Natural killer cell (primary cell): ENCODE data around the gene AKAP5. TPM values are rescaled to one million over a fixed set of nuclear protein-coding genes. Genes with fewer than 3 reads are reported as not detected.

ENCODE experiments used
- ATAC-seq, 3 donors: fragments of 150-1000 bp in 2 of 3; fragments of 200-7000 bp in 1 of 3; cut with Tn5 transposase; 1 replicate in 1 of 3; 2 replicates in 2 of 3; pipeline ENCODE4 v1.10.0; 2021; ENCODE audit warnings: mild to moderate bottlenecking in 2 of 3, moderate library complexity in 2 of 3
- DNase-seq, 2 donors: peaks; one replicate each; pipeline versions ENCODE4 v3.0.0 to v3.0.0-alpha.2; 2013 to 2021; ENCODE audit warnings: mixed read lengths in 1 of 2
- H3K27ac ChIP-seq: one replicate; pipeline ENCODE4 v1.5.1; 2013; ENCODE audit warnings: mild to moderate bottlenecking, low read length
- H3K27me3 ChIP-seq: one replicate; pipeline ENCODE4 v1.6.1; 2013; ENCODE audit warnings: low read length; ENCODE audit not compliant: control insufficient read depth, insufficient read depth
- H3K36me3 ChIP-seq: one replicate; pipeline ENCODE4 v1.6.1; 2013; ENCODE audit warnings: low read length; ENCODE audit not compliant: control insufficient read depth, insufficient read depth
- H3K4me1 ChIP-seq: one replicate; pipeline ENCODE4 v1.6.1; 2013; ENCODE audit warnings: low read length; ENCODE audit not compliant: control insufficient read depth, insufficient read depth
- H3K4me3 ChIP-seq: one replicate; pipeline ENCODE4 v1.5.1; 2013; ENCODE audit warnings: low read length
- H3K9me3 ChIP-seq: one replicate; pipeline ENCODE4 v1.6.1; 2013; ENCODE audit warnings: low read length; ENCODE audit not compliant: control insufficient read depth, insufficient read depth
- H3K27ac Mint-ChIP-seq, 2 donors: one replicate each; pipeline ENCODE4 v1.8.0; 2022; ENCODE audit warnings: mild to moderate bottlenecking in 2 of 2, mixed read lengths in 2 of 2, moderate library complexity in 1 of 2
- H3K27me3 Mint-ChIP-seq, 2 donors: one replicate each; pipeline ENCODE4 v1.8.0; 2022; ENCODE audit warnings: low read depth in 2 of 2, mixed read lengths in 2 of 2
- H3K36me3 Mint-ChIP-seq: one replicate; pipeline ENCODE4 v1.8.0; 2022; ENCODE audit warnings: mixed read lengths
- H3K4me1 Mint-ChIP-seq, 2 donors: one replicate each; pipeline ENCODE4 v1.8.0; 2022; ENCODE audit warnings: mixed read lengths in 2 of 2
- H3K4me3 Mint-ChIP-seq: one replicate; pipeline ENCODE4 v1.8.0; 2022; ENCODE audit warnings: mild to moderate bottlenecking, moderate library complexity, mixed read lengths
- H3K9me3 Mint-ChIP-seq, 2 donors: one replicate each; pipeline ENCODE4 v1.8.0; 2022; ENCODE audit warnings: mixed read lengths in 2 of 2
- WGBS: methylation state at CpG from one replicate; pipeline ENCODE4 v1.1.7; 2013; ENCODE audit warnings: missing lambda C conversion rate; ENCODE audit not compliant: insufficient coverage; 5-methylcytosine and 5-hydroxymethylcytosine counted together
- intact Hi-C: fragments of 100-400 bp; cut with micrococcal nuclease; formaldehyde crosslinking; loops from one replicate; pipeline ENCODE4 v1.14.2; 2022
- total RNA-seq, 4 donors: library from RNA; stranded (reverse); fragments of 120-200 nt in 1 of 4; gene quantifications; one replicate each; pipeline versions ENCODE4 v1.2.3 to v1.2.4, GENCODE V29; 2013 to 2022
- TF ChIP-seq, protein P1 (sequence below): fragments of 200-600 bp; IDR thresholded peaks from one replicate; pipeline ENCODE4 v1.8.0; 2022; ENCODE audit warnings: antibody characterized with exemption

The AKAP5 gene
- 10 to 100 TPM; 11.1 to 16.3 (median 12.0) TPM for total RNA-seq
- total RNA-seq (2013): 12.4 TPM

GRCh38 chr14:64465191-64465822 lies at the start of gene AKAP5:
AKAP5 (plus strand) TSS chr14:64465499; CDS start chr14:64468395, 2,896 bp downstream.
- Histone ChIP-seq H3K4me3 (peak within 1 kb of the TSS; percentile 71), H3K27me3 (no peaks in the 10 kb centered on the region), H3K9me3 (no peaks in the 10 kb centered on the region), H3K36me3 (no peaks in the 10 kb centered on the region), H3K4me1 (peaks cover 14% of the 10 kb centered on the region), H3K27ac (peak within 1 kb of the TSS; percentile 62)
- Mint-ChIP-seq H3K9me3 (no peaks in the 10 kb centered on the region), H3K27me3 (no peaks in the 10 kb centered on the region), H3K36me3 (no peaks in the 10 kb centered on the region), H3K4me3 (peak within 1 kb of the TSS; percentile 96), H3K27ac (peak within 1 kb of the TSS; percentile 89 to 92), H3K4me1 (peaks cover 41% of the 10 kb centered on the region in 2 donors)
- TF ChIP-seq, protein P1, sequence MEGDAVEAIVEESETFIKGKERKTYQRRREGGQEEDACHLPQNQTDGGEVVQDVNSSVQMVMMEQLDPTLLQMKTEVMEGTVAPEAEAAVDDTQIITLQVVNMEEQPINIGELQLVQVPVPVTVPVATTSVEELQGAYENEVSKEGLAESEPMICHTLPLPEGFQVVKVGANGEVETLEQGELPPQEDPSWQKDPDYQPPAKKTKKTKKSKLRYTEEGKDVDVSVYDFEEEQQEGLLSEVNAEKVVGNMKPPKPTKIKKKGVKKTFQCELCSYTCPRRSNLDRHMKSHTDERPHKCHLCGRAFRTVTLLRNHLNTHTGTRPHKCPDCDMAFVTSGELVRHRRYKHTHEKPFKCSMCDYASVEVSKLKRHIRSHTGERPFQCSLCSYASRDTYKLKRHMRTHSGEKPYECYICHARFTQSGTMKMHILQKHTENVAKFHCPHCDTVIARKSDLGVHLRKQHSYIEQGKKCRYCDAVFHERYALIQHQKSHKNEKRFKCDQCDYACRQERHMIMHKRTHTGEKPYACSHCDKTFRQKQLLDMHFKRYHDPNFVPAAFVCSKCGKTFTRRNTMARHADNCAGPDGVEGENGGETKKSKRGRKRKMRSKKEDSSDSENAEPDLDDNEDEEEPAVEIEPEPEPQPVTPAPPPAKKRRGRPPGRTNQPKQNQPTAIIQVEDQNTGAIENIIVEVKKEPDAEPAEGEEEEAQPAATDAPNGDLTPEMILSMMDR: no peak
- intact Hi-C loops: loop anchor here (1.0 to 5.0 kb wide), 4 partner anchors 20 to 78 kb away; partner anchors contain the start of genes MTHFD1, ZBTB1 and ZBTB25
- peak; percentile 66 to 82 for DNase-seq
- peak; percentile 86 to 91 (median 88) for ATAC-seq
- under 1% methylated on average over 74 of the region's 74 CpGs for WGBS

DNA sequence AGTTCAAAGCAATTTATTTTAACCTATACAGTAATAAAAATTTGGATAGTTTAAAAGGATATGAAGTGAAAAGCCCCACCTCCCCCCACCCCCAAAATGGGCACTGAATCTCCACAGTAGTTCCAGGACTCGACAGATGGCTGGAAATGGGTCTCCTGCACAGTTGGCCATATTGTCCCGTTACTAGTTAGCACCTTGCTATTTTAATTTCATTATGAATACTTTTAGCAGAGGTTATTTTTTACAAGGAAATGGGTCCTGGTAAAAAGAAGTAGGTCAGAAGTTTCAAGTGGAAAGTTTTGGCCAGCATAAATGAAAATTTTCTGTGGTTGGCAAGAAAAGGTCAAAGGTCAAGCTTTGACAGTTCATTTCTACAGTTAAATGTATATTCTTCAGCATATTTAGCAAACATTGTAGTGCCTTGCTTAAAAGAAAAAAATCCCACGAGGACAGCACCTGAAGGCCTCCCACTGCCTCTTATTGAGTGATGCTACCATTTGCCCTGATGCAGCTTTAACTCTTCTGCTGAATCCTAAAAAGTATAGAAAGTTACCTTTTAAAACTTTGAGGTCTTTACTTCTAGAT lies 48.9 kb upstream of the AKAP5 start:
- Mint-ChIP-seq H3K27ac (no peak overlapping the region), H3K27me3 (no peaks in the 10 kb centered on the region), H3K36me3 (peaks cover 6% of the 10 kb centered on the region), H3K4me1 (no peaks in the 10 kb centered on the region), H3K4me3 (no peak overlapping the region), H3K9me3 (no peaks in the 10 kb centered on the region)
- H3K9me3 ChIP-seq: no peaks in the 10 kb centered on the region
- H3K36me3 ChIP-seq: peaks cover 28% of the 10 kb centered on the region
- no peaks in the 10 kb centered on the region for H3K27me3 ChIP-seq
- no peak overlapping the region for H3K4me3 ChIP-seq
- H3K4me1 ChIP-seq: no peaks in the 10 kb centered on the region
- ATAC-seq (no peak), DNase-seq (no peak)
- intact Hi-C loops: no loop called here
- WGBS: 57% methylated on average over 3 of the region's 3 CpGs
- H3K27ac ChIP-seq: no peak overlapping the region
- TF ChIP-seq, protein P1: no peak

DNA sequence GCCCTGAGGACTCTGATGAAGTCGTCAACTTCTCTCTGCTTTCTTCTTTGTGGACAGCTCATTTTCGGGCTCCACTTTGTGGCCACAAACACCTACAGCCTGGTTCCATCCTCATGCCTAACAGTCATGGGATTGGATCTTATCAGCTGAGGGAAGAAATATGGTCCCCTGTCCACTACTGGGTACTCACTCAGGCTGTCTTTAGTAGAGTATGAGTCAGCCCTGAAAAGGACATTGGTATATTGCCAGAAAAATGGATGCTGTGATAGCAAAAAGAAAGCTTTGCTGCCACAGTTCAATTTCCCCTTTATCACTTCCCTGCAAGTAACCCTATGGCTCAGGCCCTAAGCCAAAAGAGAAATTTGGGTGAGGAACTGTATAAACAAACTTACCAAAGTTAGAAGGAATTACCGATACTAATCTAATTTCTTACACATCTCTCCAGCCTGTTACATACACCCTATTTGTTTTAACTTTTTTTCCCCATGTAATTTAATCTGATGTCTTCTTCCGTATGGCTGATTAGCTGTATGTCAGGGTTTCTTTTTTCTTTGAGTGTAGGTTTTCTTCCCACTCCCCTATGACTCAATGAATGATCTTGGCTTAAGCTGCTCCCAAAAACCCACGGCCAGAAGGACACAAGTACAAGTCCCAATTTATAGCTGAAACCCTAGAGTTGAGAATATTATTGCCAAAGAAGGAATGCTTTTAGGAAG lies 48.1 kb upstream of the AKAP5 start:
- Histone ChIP-seq H3K27ac (no peak overlapping the region), H3K36me3 (peaks cover 28% of the 10 kb centered on the region), H3K9me3 (no peaks in the 10 kb centered on the region), H3K4me3 (no peak overlapping the region), H3K27me3 (no peaks in the 10 kb centered on the region), H3K4me1 (no peaks in the 10 kb centered on the region)
- WGBS: 88% methylated on average over 4 of the region's 5 CpGs
- H3K27me3 Mint-ChIP-seq: no peaks in the 10 kb centered on the region
- no peaks in the 10 kb centered on the region for H3K9me3 Mint-ChIP-seq
- H3K4me3 Mint-ChIP-seq: no peak overlapping the region
- ATAC-seq (no peak), DNase-seq (no peak)
- intact Hi-C loops: no loop called here
- peaks cover 6% of the 10 kb centered on the region for H3K36me3 Mint-ChIP-seq
- H3K4me1 Mint-ChIP-seq: no peaks in the 10 kb centered on the region
- H3K27ac Mint-ChIP-seq: no peak overlapping the region
- TF ChIP-seq, protein P1: no peak
